Keratinocyte (primary cell): ENCODE data around the gene TSPAN17. TPM values are rescaled to one million over a fixed set of nuclear protein-coding genes. Genes with fewer than 3 reads are reported as not detected.

Source experiments
- DNase-seq: peaks from one replicate; pipeline ENCODE4 v3.0.0-alpha.2; 2011; ENCODE audit warnings: low read depth, missing footprints, low spot score
- FAIRE-seq: peaks from 2 replicates; lab custom pipeline; 2011; peaks lifted over from hg19 to GRCh38; lab: Jason Lieb, UNC
- H2AFZ ChIP-seq: 2 replicates; pipeline ENCODE4 v1.6.0; 2012; ENCODE audit warnings: low read length, control low read depth, inconsistent platforms; ENCODE audit not compliant: control insufficient read depth
- H3K27ac ChIP-seq: 2 replicates; pipeline ENCODE4 v1.5.1; 2011; ENCODE audit warnings: low read length; ENCODE audit not compliant: control insufficient read depth, insufficient read depth
- H3K27me3 ChIP-seq: 3 replicates; pipeline ENCODE4 v1.6.0; 2011; ENCODE audit warnings: low read length; ENCODE audit not compliant: control insufficient read depth, insufficient read depth; ENCODE audit errors: extremely low read depth
- H3K36me3 ChIP-seq, 2 experiments: 2 replicates in 1 of 2; 3 replicates in 1 of 2; pipeline ENCODE4 v1.5.1; 2011; ENCODE audit warnings: low read length in 2 of 2, mild to moderate bottlenecking in 1 of 2; ENCODE audit not compliant: control insufficient read depth in 2 of 2, insufficient read depth in 2 of 2; ENCODE audit errors: extremely low read depth in 1 of 2
- H3K4me1 ChIP-seq: 3 replicates; pipeline ENCODE4 v1.5.1; 2011; ENCODE audit warnings: low read length; ENCODE audit not compliant: control insufficient read depth, insufficient read depth; ENCODE audit errors: extremely low read depth
- H3K4me2 ChIP-seq: 3 replicates; pipeline ENCODE4 v1.6.0; 2011; ENCODE audit warnings: low read depth, low read length; ENCODE audit not compliant: control insufficient read depth, insufficient read depth; ENCODE audit errors: extremely low read depth
- H3K4me3 ChIP-seq, 3 experiments: fragments of 200-600 bp in 1 of 3; sonication (generic) in 1 of 3; 2 replicates in 2 of 3; 3 replicates in 1 of 3; pipeline ENCODE4 v1.5.1; 2011 to 2016; ENCODE audit warnings: low read length in 3 of 3, mild to moderate bottlenecking in 3 of 3, control low read depth in 2 of 3, inconsistent platforms in 1 of 3, low read depth in 1 of 3, mixed read lengths in 1 of 3, mixed run types in 1 of 3, moderate library complexity in 1 of 3; ENCODE audit not compliant: control insufficient read depth in 2 of 3, insufficient read depth in 2 of 3; ENCODE audit errors: extremely low read depth in 1 of 3
- H3K79me2 ChIP-seq: 2 replicates; pipeline ENCODE4 v1.6.0; 2012; ENCODE audit warnings: low read length; ENCODE audit not compliant: control insufficient read depth, insufficient read depth
- H3K9ac ChIP-seq: 3 replicates; pipeline ENCODE4 v1.6.0; 2011; ENCODE audit warnings: low read length; ENCODE audit not compliant: control insufficient read depth, insufficient read depth; ENCODE audit errors: extremely low read depth
- H3K9me1 ChIP-seq: 3 replicates; pipeline ENCODE4 v1.6.0; 2011; ENCODE audit warnings: low read length; ENCODE audit not compliant: control insufficient read depth, insufficient read depth; ENCODE audit errors: extremely low read depth
- H3K9me3 ChIP-seq: 2 replicates; pipeline ENCODE4 v1.5.1; 2012; ENCODE audit warnings: low read depth, low read length; ENCODE audit not compliant: control insufficient read depth
- H4K20me1 ChIP-seq: 3 replicates; pipeline ENCODE4 v1.6.0; 2011; ENCODE audit warnings: low read length; ENCODE audit not compliant: control insufficient read depth, insufficient read depth; ENCODE audit errors: extremely low read depth
- CTCF ChIP-seq, 3 experiments: IDR thresholded peaks in 1 of 3; conservative IDR thresholded peaks in 1 of 3; optimal IDR thresholded peaks in 1 of 3; 2 replicates in 2 of 3; 3 replicates in 1 of 3; pipeline versions ENCODE3 to v1.5.1; 2011; ENCODE audit warnings: low read length in 3 of 3, mild to moderate bottlenecking in 3 of 3, moderate library complexity in 2 of 3, control low read depth in 1 of 3, inconsistent platforms in 1 of 3; ENCODE audit not compliant: insufficient read depth in 2 of 3; ENCODE audit errors: extremely low read depth in 1 of 3
- EZH2 ChIP-seq: IDR thresholded peaks from one replicate; pipeline ENCODE4 v1.6.1; 2012; ENCODE audit warnings: inconsistent platforms, mild to moderate bottlenecking, low read length, moderate library complexity
- dilution Hi-C: fragments of 300-500 bp; cut with MboI; formaldehyde crosslinking; loops from one replicate; pipeline ENCODE4 v1.7.0; 2020; ENCODE audit warnings: low sequenced_read_pairs; ENCODE audit not compliant: extremely low pct_ligation_motif_present
- polyA plus RNA-seq, 5 experiments: library from polyadenylated mRNA; depleted of rRNA in 3 of 5; stranded (reverse) in 3 of 5; stranded (forward) in 1 of 5; unstranded in 1 of 5; fragments of >200 nt; gene quantifications; 1 replicate in 1 of 5; 2 replicates in 3 of 5; 3 replicates in 1 of 5; pipeline versions ENCODE4 v1.2.1 to v1.2.3, GENCODE V29; 2011 to 2012; ENCODE audit warnings: missing spikeins in 2 of 5, low read depth in 1 of 5, low replicate concordance in 1 of 5

TSPAN17 gene
- polyA plus RNA-seq, 1 donor (not counting 4 experiments of a cell fraction or from before 2014, with no cell fraction given): 53.1 TPM

- Histone ChIP-seq H3K27me3 (peaks cover 35% of the 10 kb centered on the region), H3K36me3 (no peaks in the 10 kb centered on the region), H3K4me1 (peaks cover 32% of the 10 kb centered on the region), H3K9me1 (no peaks in the 10 kb centered on the region), H3K27ac (no peak overlapping the region), H2AFZ (no peak overlapping the region), H3K4me3 (no peak overlapping the region), H3K79me2 (no peaks in the 10 kb centered on the region), H3K4me2 (no peak overlapping the region), H3K9me3 (no peaks in the 10 kb centered on the region), H3K9ac (no peak overlapping the region), H4K20me1 (no peaks in the 10 kb centered on the region)
- DNase-seq (no peak), FAIRE-seq (no peak)
- no peak for TF ChIP-seq CTCF (optimal IDR thresholded peaks at IDR 0.05 in 1 of 3, IDR thresholded peaks at IDR 0.05 in 1 of 3, conservative IDR thresholded peaks at IDR 0.05 in 1 of 3; ENCODE audit: extremely low read depth in 1 of 3, insufficient read depth in 2 of 3, low read length in 3 of 3)
- no peak for TF ChIP-seq EZH2
- dilution Hi-C loops: no loop called here
Observed at GRCh38 chr5:176631383-176632200, 15.7 kb upstream of the TSPAN17 start.

DNA sequence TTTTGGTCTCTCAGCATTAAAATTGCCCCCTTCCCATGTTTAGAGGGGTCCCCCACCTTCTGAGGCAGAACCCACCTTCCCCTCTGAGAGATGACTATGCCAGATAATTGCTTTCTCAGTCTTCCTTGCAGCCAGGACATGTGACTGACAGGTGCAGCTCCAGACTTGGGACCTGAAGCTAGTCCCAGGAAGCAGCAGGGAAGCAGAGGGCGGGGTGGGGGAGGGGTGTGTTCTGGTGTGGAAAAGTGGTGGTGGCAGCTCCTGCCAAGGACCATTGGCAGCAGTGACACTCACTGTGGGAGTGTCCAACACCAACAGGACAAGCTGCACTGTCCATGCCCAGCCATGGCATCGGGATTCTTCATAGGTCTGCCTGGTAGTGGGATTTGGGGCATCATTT lies 14.5 kb upstream of the TSPAN17 start:
- H3K9ac ChIP-seq: no peak overlapping the region
- no peak overlapping the region for H3K4me2 ChIP-seq
- DNase-seq (no peak), FAIRE-seq (no peak)
- H3K79me2 ChIP-seq: no peaks in the 10 kb centered on the region
- no peak overlapping the region for H2AFZ ChIP-seq
- H3K36me3 ChIP-seq: no peaks in the 10 kb centered on the region
- no peak for TF ChIP-seq EZH2
- no peak for TF ChIP-seq CTCF (optimal IDR thresholded peaks at IDR 0.05 in 1 of 3, IDR thresholded peaks at IDR 0.05 in 1 of 3, conservative IDR thresholded peaks at IDR 0.05 in 1 of 3; ENCODE audit: extremely low read depth in 1 of 3, insufficient read depth in 2 of 3, low read length in 3 of 3)
- no peaks in the 10 kb centered on the region for H3K9me1 ChIP-seq
- no peak overlapping the region for H3K4me3 ChIP-seq
- H3K27me3 ChIP-seq: peaks cover 35% of the 10 kb centered on the region
- dilution Hi-C loops: no loop called here
- H3K4me1 ChIP-seq: peaks cover 20% of the 10 kb centered on the region
- no peaks in the 10 kb centered on the region for H4K20me1 ChIP-seq
- H3K27ac ChIP-seq: no peak overlapping the region
- H3K9me3 ChIP-seq: no peaks in the 10 kb centered on the region
